Measurements from ENCODE around the gene CTDSP2. TPM values are rescaled to one million over a fixed set of nuclear protein-coding genes. Genes with fewer than 3 reads are reported as not detected.

CTDSP2 gene, protein sequence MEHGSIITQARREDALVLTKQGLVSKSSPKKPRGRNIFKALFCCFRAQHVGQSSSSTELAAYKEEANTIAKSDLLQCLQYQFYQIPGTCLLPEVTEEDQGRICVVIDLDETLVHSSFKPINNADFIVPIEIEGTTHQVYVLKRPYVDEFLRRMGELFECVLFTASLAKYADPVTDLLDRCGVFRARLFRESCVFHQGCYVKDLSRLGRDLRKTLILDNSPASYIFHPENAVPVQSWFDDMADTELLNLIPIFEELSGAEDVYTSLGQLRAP
- 119 and 130 TPM in 2 replicates for total RNA-seq

DNA sequence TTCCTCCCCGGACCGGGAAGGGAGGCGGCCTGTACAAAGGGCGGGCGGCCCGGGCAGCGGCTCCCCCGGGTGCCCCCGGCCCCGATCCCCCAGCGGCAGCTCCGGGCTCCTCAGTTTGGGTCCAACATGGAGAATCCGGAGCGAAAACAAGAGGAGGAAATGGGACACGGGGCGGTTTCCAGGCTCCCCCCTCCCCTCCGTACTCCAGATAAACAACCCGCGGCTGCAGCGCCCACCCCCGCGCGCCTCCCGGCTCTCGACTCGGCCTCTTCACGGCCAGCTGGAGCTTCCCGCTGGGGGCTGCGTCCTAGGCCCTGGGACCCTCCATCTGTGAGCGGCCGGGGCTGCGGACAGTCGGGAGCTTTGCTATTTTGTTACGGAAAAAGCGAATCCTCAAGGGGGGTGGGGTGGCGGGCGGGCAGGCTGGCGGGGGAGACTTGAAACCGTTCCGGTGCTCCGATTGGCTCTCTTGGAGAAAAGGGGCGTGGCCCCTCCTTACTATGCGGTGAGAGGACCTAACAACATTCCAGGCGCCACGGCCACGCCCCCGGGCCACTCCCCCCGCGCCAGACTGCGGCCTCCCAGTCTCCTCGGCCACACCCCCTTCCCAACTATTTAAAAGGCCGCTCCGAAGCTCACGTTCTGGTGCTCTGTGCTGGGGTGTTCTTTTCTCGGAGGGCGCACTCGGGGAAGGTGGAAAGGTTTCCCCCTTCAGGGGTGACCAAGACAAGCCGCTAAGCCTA, at the start of gene CTDSP2:
Gene CTDSP2, minus strand, starts transcription at position 153 of the 743 bp plus-strand sequence. CDS start 294 bp downstream, outside the sequence.

DNA sequence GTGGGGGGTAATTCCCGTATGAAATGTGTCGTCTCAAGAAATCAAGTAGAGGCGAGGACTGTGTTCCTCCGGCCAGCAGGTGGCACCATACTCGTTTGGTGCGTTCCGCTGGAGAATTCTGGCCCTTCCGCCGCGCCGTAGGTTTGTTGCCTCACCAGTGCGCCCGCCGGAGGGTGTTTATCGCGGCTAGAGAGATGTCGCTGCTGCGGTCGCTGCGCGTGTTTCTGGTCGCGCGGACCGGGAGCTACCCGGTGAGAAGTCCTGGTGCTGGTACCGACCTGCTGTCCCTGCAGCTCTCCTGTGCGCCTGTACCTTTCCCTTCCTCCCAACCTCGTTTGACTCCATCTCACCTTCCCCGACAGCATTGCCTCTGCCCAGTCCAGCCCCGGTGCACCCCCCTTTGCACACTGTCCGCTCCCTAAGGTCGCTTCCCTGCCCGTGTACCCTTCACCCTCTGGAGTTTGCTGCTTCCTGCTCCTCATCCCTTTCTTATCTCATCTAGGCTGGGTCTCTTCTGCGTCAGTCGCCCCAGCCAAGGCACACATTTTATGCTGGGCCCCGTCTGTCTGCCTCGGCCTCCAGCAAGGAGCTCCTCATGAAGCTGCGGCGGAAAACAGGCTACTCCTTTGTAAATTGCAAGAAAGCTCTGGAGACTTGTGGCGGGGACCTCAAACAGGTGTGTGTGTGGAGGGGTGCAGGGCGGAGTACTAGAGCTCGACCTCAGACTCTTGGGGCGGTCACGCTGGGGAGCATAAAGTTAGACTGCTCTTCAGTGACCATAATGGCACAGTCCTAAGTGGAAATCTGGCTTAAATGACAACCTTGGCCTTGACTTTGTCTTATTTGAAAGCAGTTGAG, 63.7 kb downstream of the CTDSP2 start, which contains the start of gene TSFM:
Gene TSFM, plus strand, starts transcription at position 180 of the 858 bp plus-strand sequence. Its CDS starts 15 bp downstream, at position 195.

DNA sequence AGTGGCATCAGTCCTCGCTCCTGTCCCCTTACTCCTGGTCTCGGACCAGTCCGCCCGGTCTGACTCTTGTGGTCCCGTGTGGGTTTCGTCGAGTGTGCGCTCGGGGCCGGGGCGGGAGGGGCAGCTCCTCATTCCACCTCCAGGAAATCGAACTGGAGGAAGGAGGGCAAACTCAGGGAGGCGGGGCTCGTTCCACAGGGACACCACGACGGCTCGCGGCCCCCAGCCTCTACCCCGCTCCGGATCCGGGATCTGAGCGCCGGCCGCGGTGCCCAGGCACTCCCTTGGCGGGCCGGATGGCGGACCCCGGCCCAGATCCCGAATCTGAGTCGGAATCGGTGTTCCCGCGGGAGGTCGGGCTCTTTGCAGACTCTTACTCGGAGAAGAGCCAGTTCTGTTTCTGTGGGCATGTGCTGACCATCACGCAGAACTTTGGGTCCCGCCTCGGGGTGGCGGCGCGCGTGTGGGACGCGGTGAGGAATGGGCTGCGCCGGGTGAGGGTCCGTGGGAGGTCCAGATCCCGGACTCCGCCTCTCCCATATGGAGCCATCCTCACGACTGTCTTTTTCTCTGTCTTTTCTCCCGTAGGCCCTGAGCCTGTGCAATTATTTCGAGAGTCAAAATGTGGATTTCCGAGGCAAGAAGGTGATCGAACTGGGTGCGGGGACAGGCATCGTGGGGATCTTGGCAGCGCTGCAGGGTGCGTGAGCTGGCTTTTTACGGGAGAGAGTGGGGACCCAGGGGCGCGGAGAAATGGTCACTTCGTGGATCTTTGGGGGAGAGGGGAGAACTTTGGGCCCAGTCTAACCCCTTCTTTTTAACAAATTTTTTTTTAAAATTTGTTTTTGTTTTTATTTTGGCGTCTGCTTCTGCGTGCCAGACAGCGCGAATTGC, 73.9 kb downstream of the CTDSP2 start, which contains the start of gene EEF1AKMT3:
Gene EEF1AKMT3, plus strand, starts transcription at position 186 of the 894 bp plus-strand sequence. Its CDS starts 111 bp downstream, at position 297.

DNA sequence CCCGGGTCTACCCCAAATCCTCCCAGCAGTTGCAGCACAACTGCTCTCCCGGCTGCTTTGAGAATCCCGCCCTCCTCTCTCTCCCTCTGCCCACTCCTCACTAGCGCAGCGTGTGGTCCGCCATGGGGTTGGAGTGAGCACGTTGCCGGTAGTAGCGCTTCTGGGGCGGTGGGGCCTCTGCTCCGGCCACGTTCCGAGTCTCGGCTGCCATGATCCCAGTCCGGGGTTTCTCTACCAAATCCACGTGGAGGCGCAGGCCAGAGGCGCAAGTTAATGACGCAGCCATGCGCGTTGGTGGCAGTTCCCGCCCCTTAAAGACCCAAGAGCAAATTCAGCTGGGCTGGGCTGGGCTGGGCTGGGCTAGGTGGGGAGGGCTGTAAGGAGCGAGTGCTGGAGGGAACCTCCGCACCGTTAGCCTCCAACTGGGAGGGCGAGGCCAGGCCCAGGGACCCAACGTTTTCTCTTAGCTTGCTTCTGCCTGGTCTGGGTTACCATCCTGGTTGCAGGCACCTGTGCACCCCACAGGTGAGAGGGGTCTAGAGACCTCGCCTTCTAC, 74.6 kb downstream of the CTDSP2 start, which contains the start of gene METTL1:
Gene METTL1, minus strand, starts transcription at position 233 of the 556 bp plus-strand sequence. Its CDS starts 22 bp downstream, at position 211.

Other genes starting within 250 kb of the CTDSP2 start
- 21.0 and 22.1 TPM in 2 replicates for gene DTX3, start 241.9 kb downstream of the CTDSP2 start, total RNA-seq
- gene ARHGEF25, start 235.3 kb downstream of the CTDSP2 start, total RNA-seq, result 15.6 and 16.5 TPM in 2 replicates
- 1.3 and 1.7 TPM in 2 replicates for gene B4GALNT1, start 213.5 kb downstream of the CTDSP2 start, total RNA-seq
- 144 and 160 TPM in 2 replicates for gene OS9, start 152.6 kb downstream of the CTDSP2 start, total RNA-seq
- under 0.01 and 0.15 TPM in 2 replicates for gene AGAP2, start 108.0 kb downstream of the CTDSP2 start, total RNA-seq
- gene TSPAN31, start 101.7 kb downstream of the CTDSP2 start, total RNA-seq, result 47.7 and 49.4 TPM in 2 replicates
- gene CDK4, start 94.4 kb downstream of the CTDSP2 start, total RNA-seq, result 202 and 252 TPM in 2 replicates
- gene MARCHF9, start 91.6 kb downstream of the CTDSP2 start, total RNA-seq, result 2.2 and 2.4 TPM in 2 replicates
- gene CYP27B1, start 79.7 kb downstream of the CTDSP2 start, total RNA-seq, result 0.15 and 1.7 TPM in 2 replicates
- 15.3 and 16.1 TPM in 2 replicates for gene METTL1, start 74.6 kb downstream of the CTDSP2 start, total RNA-seq
- gene EEF1AKMT3, start 74.1 kb downstream of the CTDSP2 start, total RNA-seq, result 3.9 and 5.4 TPM in 2 replicates
- gene TSFM, start 63.9 kb downstream of the CTDSP2 start, total RNA-seq, result 30.8 and 31.8 TPM in 2 replicates
- 0.34 and 0.89 TPM in 2 replicates for gene AVIL, start 28.0 kb downstream of the CTDSP2 start, total RNA-seq
- gene ATP23, start 94.8 kb upstream of the CTDSP2 start, total RNA-seq, result 13.1 and 17.1 TPM in 2 replicates